ENCODE data around the gene KLF13.

- TF ChIP-seq, protein P1, sequence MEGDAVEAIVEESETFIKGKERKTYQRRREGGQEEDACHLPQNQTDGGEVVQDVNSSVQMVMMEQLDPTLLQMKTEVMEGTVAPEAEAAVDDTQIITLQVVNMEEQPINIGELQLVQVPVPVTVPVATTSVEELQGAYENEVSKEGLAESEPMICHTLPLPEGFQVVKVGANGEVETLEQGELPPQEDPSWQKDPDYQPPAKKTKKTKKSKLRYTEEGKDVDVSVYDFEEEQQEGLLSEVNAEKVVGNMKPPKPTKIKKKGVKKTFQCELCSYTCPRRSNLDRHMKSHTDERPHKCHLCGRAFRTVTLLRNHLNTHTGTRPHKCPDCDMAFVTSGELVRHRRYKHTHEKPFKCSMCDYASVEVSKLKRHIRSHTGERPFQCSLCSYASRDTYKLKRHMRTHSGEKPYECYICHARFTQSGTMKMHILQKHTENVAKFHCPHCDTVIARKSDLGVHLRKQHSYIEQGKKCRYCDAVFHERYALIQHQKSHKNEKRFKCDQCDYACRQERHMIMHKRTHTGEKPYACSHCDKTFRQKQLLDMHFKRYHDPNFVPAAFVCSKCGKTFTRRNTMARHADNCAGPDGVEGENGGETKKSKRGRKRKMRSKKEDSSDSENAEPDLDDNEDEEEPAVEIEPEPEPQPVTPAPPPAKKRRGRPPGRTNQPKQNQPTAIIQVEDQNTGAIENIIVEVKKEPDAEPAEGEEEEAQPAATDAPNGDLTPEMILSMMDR (IDR thresholded peaks at IDR 0.05) = no peak
- TF ChIP-seq SIN3A (IDR thresholded peaks at IDR 0.05; ENCODE audit: borderline replicate concordance, insufficient read depth, low read depth, low read length) (no peak), TCF7L2 (IDR thresholded peaks at IDR 0.05; ENCODE audit: low read depth, low read length) (no peak), POLR2AphosphoS5 (IDR thresholded peaks at IDR 0.05; ENCODE audit: low read depth, low read length) (no peak), REST (IDR thresholded peaks at IDR 0.05; ENCODE audit: insufficient read depth in 1 of 2, low read depth in 2 of 2, low read length in 1 of 2) (no peak)
Observed at GRCh38 chr15:31403096-31403495, 76.5 kb downstream of the KLF13 start.
